Hematopoietic multipotent progenitor cell treated with erythropoietin and hydrocortisone succinate and interleukin-3 and kit ligand, for 17 days (in vitro differentiated cells): ENCODE measurements around the gene ZNF710.
"Not testable (repeated sequence)": the region's sequence is repeated elsewhere in the genome, so short reads cannot be mapped to it uniquely, and the experiment has no call there.

Experiments used
- DNase-seq: peaks from one replicate; pipeline ENCODE4 v3.0.0-alpha.2; 2015; ENCODE audit warnings: low spot score

The ZNF710 gene

DNA sequence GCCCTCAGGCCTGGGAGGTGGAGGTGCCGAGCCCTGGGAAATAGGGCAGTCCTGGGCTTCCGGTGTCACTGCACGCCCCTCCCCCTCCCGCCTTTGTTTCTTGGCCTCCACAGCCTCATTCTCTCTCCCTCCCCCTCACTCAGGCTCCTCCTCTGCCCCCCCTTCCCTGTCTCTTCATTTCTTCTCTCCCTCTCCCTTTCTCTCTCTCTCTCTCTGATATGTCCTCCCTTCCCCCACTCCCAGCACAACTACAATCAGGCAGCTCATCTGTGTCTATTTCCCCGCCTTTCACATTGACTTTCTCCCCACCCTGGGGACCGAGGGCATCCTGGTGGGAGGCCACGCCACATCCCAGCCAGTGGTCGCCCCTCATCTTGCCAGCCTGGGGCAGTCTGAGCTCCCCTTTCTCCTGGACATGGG lies 60.9 kb downstream of the ZNF710 start:
- DNase-seq: no peak

DNA sequence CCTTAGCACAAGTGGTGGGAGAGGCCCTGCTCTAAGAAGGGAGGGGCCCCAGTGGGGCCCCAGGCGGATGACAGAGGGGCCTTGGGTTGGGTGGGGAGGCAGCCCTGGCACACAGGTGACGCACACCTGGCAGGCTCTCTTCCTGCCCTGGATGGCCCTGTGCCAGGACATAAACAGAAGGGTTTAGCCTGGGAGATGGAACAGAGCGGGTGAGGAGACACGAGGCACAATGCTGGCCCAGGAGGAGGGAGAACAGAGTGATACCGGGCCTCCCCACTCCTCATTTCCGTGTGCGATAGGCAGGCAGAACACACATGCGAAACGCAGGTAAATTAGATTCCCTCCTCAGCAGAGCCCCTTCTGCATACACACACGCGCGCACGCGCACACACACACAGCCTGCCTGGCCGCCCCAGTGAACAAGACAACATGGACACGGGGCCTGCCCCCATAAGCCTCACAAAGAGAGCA lies 61.4 kb downstream of the ZNF710 start:
- no peak for DNase-seq

DNA sequence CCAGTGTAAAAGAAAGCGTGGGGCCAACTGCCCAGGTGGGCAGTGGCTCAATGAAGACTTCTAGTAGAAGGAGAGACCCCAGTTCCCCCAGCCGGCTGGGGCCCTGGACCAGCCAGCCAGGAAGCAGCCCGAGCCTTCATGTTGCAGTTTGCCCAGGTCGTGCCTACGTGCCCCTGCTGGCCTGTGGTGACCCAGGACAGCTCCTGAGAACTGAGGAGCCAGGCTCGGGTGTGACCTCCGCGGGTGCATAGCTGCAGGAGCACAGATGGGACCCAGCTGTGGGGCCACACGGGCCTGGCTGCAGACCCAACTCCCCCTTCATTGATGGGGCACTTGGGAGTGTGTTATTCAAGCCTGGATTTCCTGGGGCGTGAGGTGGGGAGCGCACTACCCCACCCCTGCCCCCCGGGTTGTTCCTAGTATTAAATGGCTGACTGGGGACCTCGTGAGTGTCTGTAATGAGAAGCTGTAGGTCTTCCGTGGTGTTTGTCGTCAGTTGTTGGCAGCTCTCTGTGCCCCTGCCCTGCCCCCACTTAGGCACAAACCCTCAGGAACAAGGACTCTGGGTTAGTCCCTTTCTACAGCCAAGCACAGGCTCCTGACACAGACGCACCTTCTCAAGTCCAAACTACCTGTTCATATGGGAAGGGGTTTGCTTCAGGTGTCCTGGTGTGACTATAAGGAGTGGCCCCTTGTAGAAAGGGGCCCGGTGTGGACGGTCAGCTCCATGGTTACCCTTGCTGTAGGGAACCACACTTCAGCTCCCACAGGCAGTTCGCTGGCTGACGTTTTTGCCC lies 62.0 kb downstream of the ZNF710 start:
- DNase-seq: no peak

DNA sequence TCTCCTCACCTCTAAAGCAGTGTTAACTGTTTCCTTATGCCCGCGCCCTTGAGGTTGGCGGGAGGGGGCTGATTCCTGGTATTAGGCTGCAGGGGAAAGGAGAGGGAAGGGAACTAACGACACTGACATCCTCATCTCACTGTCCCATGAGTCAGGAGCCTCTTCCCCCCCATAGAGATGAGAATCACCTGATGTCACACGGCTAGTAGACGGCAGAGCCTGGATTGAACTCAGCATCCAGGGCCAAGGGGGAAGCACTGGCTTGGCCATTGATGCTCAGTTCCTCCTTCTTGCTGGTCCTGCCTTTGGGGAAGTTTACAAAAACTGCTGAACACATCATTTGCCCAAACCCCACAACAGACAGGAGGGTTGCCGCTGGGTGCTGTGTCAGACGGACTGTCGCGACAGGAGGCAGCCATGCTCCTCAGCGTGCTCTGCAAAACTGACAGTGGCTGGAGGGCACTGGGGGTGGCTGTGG lies 62.7 kb downstream of the ZNF710 start:
- no peak for DNase-seq

DNA sequence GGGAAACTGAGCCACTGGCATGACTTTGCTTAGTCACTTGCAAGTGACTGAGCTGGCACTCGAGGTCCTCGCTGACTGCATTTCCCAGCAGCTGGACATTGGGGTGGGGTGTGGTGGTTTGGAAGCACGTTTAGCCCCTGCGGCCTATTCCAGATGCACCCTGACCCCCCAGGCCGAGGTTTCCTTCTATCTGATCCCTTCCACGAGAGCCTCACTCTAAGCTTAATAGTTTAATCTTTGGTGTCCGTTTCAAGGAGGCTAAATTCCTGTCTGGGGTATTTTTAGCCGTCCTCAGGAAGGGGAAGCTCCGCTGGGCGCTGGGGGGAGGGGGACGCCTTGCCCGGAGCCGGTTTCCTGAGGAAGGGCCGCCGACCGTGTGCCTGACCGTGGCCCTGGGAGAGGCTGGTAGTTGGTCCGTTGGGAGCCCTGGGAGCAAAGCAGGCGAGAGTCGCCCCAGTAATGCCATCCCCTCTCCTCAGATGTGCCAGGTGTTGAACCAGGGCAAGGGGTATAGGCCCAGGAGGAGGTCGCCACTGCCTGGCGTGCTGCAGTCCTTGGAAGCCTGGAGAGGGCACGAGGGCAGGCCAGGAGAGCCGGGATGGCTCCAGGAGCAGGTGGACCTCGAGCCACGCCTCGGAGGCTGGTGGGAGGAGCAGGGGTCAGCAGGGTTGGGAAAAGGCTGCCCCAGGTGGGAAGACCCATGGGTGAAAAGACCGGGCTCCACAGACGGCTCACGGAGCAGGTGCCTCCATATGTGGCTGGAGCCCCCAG lies 64.0 kb downstream of the ZNF710 start:
- DNase-seq: no peak

DNA sequence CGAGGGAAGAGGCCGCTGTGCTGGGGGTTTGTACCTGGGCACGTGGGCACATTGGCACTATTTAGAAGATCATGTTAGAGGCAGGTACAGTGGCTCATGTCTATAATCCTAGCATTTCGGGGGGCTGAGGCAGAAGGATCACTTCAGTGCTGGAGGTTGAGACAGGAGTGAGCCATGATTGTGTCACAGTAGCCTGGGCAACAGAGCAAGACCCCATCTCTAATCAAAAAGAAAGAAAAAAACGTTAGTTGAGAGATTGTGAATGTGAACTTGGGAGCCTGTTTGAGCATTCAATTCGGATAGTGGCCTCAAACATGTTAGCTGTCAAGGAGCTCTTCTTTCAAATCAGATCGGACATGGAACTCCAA lies 64.5 kb downstream of the ZNF710 start:
- DNase-seq: no peak

DNA sequence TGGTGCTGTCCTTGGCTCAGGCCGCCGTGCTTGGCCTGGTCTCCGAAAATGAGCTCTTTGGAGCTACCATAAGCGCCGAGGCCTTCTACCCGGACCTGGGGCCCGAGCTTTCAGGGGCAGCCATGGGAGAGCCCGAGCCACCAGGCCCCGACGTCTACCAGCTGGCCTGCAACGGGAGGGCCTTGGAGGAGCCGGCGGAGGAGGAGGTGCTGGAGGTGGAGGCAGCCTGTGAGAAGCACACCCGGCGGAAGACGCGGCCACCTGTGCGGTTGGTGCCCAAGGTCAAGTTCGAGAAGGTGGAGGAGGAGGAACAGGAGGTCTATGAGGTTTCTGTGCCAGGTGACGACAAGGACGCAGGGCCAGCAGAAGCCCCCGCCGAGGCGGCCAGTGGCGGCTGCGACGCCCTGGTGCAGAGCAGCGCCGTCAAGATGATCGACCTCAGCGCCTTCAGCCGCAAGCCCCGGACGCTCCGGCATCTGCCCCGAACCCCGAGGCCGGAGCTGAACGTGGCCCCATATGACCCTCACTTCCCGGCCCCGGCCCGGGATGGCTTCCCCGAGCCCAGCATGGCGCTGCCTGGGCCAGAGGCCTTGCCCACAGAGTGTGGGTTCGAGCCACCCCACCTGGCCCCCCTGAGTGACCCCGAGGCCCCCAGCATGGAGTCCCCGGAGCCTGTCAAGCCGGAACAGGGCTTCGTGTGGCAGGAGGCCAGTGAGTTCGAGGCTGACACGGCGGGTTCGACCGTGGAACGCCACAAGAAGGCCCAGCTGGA lies 66.2 kb downstream of the ZNF710 start:
- no peak for DNase-seq

DNA sequence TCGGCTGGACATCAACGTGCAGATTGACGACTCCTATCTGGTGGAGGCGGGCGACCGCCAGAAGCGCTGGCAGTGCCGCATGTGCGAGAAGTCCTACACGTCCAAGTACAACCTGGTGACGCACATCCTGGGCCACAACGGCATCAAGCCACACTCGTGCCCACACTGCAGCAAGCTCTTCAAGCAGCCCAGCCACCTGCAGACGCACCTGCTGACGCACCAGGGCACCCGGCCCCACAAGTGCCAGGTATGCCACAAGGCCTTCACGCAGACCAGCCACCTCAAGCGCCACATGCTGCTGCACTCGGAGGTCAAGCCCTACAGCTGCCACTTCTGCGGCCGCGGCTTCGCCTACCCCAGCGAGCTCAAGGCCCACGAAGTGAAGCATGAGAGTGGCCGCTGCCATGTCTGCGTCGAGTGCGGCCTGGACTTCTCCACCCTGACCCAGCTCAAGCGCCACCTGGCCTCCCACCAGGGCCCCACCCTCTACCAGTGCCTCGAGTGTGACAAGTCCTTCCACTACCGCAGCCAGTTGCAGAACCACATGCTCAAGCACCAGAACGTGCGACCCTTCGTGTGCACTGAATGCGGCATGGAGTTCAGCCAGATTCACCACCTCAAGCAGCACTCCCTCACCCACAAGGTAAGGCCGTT lies 67.0 kb downstream of the ZNF710 start:
- no peak for DNase-seq

DNA sequence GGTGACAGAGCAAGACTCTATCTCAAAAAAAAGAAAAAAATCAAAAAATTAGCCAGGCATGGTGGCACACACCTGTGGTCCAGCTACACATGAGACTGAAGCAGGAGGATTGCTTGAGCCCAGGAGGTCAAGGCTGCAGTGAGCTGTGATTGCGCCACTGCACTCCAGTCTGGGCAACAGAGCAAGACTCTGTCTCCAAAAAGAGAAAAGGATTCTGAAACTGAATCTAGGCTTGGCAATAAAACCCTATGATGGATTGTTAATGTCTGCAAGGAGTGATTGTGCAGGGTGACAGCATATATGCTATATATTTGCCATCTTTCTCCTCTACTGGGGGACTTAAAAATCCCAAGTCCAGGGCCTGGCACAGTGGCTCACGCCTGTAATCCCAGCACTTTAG lies 69.5 kb downstream of the ZNF710 start:
- DNase-seq: not testable (repeated sequence)

DNA sequence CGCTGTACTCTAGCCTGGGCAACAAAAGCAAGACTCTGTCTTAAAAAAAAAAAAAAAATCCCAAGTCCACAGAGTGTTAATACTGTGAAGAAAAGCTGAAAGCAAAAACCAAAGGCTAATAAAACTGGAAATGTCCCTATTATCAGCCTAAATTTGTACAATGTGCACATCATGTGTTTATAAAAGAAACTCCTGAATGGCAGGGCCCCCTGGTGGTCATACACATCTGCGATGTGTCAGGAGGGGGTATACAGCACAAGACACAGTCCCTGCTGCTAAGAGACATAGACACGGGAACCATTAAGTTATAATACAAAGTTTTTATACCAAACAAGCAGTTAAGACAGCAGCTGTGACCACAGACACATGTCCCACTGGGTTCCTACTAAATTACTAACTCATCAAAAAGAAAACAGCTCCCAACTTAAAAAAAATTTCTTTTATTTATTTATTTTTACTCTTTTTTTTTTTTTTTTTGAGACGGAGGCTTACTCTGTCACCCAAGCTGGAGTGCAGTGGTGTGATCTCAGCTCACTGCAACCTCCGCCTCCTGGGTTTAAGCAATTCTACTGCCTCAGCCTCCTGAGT lies 70.2 kb downstream of the ZNF710 start:
- DNase-seq: peak; percentile 49

DNA sequence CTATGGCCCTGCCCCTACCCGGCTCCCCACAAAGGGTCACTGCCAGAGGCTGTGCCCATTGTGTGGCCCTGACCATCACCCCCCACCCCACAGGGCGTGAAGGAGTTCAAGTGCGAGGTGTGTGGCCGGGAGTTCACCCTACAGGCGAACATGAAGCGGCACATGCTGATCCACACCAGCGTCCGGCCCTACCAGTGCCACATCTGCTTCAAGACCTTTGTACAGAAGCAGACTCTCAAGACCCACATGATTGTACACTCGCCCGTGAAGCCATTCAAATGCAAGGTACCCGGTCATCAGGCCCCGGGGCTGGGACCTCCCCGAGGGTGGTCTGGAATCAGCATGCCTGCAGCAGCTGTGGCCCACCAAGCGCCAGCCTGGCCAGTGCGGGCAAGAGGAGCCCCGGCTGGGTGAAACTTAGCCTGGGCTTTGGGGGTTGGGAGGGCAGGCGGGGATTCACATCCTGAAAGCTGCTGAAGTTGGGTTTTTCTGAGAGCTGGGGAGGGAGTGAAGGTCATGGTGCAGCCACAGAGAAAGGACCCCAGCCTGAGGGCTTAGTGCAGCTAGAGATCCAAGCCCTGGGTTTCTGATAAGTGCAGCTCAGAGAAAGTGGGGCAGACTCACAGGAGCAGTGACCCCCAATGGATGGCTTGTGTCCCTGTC lies 72.0 kb downstream of the ZNF710 start:
- no peak for DNase-seq

DNA sequence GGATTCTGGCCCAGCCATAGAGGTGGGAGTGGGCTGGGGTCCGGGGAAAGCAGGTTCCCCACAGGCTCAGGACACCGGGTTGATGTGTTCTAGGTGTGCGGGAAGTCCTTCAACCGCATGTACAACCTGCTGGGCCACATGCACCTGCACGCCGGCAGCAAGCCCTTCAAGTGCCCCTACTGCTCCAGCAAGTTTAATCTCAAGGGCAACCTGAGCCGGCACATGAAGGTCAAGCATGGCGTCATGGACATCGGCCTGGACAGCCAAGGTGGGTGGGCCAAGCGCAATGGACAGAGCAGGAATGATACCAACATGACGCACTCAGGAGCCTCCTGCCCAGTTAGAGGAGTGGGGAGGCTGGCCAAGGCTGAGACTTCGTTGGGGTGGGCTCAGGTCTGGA lies 72.9 kb downstream of the ZNF710 start:
- no peak for DNase-seq

DNA sequence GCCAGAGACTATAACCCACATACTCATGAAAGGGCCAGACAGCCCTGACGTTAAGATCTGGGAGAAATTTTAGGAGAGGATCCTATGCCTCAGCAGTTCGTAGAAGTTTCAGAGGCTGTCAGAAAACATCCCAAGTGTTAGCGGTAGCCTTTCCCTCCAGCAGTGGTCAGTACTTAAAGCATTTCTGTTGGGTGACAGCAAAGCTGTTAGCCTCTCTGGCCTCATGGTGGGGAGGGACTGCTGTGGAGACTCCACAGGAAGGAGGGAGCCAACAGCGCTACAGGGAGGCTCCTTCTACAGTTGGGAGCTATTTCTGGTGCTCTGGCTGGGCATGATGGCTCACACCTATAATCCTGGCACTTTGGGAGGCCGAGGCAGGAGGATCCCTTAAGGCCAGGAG lies 73.8 kb downstream of the ZNF710 start:
- no peak for DNase-seq

DNA sequence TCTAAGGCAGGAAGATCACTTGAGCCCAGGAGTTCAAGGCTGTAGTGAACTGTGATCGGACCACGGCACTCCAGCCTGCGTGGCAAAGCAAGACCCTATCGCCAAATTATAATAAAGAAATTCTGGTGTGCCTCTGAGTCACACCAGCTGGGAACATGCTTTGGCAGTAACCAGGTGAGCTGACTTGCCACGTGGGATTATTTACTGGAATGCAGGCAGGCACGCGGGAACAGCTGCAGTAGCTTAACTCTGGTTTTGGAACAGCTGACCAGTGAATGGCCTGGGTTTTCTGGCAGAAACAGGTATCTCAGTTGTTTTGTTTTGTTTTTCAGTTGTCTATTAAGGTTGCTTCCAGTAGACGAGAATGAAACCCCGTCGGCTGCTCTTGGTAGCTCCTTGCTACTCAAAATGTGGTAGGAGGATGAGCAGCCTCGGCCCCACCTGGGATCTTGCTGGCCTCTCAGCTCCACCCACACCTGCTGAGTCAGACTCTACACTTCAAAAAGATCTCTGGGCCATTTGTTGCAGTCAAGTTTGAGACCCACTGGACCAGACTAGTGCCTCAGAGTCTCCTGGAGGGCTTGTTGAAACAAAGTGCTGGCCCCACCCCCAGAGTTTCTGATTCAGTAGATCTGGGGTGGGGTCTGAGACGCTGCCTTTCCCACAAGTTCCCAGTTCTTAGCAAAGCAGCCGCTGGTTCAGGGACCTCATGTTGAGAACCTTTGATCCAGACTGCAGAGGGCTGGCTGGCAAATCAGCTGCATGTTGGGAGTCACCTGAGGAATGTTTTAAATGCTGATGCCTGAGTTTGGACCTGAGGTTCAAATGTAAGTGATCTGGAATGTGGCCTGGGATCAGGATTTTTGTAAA lies 74.5 kb downstream of the ZNF710 start:
- DNase-seq: no peak

DNA sequence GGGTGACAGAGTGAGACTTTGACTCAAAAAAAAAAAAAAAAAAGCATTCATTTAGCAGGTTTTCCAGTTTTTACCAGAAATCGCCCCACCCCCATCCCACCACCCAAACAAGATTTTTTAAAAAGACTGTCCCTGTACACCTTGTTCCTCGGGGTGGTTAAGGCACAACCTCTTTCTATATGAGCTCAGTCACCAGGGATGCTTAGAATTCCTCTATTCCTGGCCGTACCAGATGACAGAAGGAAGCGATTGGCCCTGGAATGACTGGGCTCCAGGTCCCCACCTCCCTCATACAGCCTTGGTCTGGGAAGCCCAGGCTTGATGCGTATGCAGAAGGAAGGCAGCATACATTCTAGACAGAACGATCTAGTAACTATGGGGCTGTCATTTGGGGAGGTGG lies 75.6 kb downstream of the ZNF710 start:
- no peak for DNase-seq

DNA sequence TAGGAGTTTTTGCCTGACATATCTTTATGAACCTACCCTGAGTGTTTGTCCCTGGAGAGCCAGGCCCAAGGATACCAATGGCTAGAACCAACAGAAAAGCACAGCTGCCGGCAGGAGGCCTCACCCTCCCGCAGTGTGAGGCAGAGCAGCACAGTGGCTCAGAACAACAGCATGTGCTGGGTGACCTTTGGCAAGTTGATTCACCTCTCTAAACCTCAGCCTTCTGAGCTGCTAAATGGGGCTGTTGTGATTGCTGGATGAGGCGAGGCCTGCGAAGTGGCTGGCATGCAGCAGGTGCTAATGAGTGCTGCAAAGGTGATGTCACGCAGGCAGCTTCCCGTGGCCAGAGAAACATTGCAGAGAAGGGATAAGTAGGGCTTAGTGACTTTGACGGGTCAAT lies 77.8 kb downstream of the ZNF710 start:
- DNase-seq: no peak

DNA sequence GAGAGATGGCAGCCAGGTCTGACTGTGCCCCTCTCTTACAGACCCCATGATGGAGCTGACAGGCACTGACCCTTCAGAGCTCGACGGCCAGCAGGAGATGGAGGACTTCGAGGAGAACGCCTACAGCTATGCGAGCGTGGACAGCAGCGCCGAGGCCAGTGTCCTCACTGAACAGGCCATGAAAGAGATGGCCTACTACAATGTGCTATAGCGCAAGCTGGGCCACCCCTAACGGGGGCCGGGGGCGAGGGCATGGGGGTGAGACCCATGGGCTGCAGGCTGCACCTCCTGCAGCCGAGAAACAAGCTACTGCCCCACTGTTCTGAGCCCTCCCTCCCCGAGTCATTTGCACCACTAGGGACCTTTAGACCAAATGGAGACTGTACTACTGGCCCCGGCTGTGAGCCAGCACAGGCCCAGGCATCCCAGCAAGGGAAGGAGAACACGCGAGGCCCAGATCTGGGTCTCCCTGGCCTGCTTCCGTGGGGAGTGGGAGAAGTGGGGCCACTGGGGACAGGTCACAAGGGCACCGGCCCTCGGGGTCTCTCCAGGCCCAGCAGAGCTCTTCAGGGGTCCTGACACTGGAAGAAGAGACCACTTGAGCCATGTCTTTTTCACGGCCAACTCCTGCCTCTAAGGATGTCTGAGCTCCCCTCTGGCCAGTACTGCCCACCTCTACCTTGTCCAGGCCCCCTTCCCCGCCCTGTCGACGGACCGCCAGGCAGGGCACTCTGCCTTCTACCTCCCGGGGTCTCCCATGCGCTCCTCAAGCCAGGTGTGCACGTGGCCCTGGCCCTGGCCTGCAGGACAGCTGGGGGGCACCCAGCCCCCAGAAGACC lies 78.7 kb downstream of the ZNF710 start:
- DNase-seq: no peak

DNA sequence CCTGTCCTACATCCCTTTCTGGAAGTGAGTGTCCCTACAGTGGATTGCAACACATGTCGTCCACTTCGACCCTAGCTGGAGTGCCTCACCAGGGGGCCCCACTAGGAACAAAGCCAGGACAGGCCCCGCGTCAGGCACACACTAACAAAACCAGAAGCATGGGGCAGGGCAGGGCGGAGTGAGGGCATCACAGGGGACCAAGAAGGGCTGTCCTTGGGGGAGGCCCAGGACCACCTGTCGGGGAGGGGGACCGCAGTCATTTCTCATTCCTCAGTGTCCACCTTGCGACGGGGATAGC lies 79.3 kb downstream of the ZNF710 start:
- DNase-seq: no peak

DNA sequence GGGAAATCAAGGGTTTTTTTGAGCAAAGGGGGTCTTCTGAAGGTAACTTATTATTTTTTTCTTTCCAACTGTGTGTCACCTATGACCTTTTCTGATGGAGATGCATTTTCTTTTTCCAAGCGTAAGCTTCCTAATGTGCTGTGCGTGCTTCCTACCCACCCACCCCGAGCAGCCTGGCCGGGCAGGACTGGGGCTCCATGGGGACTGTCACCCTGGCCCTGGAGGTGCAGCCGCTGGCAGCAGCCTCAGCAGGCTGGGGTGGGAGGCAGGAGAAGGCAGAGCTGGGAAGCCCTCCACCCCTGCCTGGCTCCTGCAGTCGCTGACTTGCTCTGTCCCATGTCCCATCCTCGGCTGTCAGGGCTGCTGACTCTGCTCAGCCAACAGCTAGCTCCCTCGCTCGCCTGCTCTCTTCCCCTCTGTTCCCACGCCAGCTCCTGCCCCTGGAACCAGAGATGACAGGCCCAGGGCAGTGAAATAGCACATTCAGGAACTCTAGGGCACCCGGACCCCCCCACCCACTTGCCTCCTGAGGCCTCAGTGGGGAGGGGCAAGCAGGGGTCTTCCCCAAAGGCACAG lies 79.8 kb downstream of the ZNF710 start:
- no peak for DNase-seq
